CD4-positive, alpha-beta T cell treated with Interleukin-10 for 1 hour (primary cell): ENCODE measurements around the gene DCPS.
"Not testable (repeated sequence)": the region's sequence is repeated elsewhere in the genome, so short reads cannot be mapped to it uniquely, and the experiment has no call there.

ENCODE experiments used
- DNase-seq: peaks from one replicate; pipeline ENCODE4 v3.0.0-alpha.2; 2020

The DCPS gene, protein sequence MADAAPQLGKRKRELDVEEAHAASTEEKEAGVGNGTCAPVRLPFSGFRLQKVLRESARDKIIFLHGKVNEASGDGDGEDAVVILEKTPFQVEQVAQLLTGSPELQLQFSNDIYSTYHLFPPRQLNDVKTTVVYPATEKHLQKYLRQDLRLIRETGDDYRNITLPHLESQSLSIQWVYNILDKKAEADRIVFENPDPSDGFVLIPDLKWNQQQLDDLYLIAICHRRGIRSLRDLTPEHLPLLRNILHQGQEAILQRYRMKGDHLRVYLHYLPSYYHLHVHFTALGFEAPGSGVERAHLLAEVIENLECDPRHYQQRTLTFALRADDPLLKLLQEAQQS

DNA sequence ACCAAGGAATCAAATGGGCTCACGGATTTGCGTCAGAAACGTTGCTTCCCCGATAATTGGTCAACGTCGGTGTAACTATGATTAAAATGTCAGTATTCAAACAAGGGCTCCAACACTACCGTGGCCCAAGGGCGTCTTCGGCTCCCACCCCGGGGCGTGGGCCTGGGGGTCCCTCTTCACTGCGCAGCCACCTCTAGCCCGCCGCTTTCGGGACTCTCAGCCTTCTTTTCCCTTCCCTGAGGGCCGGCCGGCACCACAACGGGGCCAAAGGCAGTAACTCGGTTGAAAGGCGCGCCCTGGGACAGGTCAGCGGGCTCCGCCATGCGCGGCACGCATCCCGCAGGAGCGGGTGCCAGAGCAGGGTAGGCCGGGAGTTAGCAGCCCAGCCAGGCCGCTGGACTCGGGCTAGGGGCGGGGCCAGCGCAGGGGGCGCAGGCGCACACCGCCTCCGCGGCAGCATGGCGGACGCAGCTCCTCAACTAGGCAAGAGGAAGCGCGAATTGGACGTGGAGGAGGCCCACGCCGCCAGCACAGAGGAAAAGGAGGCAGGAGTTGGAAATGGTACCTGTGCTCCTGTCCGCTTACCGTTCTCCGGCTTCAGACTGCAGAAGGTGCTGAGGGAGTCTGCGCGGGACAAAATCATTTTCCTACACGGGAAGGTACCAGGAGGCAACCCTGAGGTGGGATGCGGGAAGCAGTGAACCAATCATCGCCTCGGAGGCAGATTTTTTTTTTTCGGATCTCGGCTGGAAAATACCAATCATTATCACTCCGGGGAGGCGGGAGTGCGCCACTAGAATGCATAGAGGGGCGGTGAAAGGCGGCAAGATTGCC, at the start of gene DCPS:
Gene DCPS, plus strand, starts transcription at position 438 of the 834 bp plus-strand sequence. Its CDS starts 21 bp downstream, at position 459.
- DNase-seq = peak; percentile 88

DNA sequence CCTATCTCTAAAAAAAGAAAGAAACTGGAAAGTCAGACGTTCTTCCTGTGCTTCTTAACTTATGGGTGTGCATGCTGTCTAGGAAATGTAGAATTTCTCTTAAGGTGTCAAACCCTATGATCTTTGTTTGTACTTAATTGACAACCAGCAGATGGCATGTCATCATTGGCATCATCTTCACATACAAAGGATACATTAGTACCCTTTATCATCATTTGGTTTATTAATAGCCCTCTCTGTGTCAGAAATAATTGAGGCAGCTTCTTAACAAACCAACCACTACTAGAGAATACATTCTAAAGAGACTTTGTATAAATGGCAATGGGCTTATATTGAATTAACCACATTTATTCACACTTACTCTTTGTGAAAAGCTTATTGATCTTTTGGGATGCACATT, 49.0 kb upstream of the DCPS start:
- DNase-seq = no peak

DNA sequence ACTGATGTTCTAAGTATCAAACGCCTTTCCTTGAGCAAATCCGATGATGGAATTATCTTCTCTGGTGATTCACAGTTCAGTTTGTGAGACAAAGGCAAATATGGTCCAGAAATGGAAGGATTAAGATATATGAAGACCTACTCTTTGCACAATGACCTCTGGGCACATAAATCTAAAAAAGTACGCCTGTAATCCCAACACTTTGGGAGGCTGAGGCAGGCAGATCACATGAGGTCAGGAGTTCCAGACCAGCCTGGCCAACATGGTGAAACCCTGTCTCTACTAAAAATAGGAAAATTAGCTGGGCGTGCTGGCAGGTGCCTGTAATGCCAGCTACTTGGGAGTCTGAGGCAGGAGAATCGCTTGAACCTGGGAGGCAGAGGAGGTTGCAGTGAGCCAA, 48.4 kb upstream of the DCPS start:
- DNase-seq = not testable (repeated sequence)

DNA sequence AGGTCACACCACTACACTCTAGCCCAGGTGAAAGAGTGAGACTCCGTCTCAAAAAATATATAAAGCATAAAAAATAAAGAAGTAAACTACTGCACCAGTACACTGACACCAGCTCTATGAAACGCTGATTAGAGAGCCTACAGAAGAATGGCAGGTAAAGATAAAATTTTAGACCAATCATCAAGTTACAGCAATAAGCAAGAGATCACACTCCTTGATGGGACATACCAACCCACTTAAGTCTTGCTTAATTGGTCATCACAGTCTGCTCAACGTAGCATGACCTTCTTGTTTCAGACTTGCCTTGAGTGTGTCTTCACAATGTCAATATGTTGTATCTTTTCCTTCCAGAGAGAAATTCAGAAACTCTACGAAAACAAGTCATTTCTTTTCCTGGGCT, 47.6 kb upstream of the DCPS start:
- no peak for DNase-seq

DNA sequence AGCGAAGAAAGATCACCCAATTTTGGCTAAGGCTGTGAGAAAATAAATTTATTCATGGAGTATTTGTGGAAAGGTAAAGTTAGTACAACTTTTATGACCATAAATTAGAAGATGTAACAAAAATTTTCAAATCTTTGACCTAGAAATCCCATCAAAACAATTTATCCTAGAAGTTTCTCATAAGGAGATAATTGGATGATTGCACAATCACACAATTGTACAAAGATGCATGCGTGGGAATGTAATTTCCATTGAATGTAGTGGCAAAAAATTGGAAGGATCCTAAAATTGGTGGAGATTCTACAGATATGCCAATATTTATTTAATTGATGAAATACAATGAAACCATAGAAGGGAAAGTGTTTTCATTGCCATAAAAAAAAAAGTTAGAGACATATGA, 46.7 kb upstream of the DCPS start:
- DNase-seq = no peak

DNA sequence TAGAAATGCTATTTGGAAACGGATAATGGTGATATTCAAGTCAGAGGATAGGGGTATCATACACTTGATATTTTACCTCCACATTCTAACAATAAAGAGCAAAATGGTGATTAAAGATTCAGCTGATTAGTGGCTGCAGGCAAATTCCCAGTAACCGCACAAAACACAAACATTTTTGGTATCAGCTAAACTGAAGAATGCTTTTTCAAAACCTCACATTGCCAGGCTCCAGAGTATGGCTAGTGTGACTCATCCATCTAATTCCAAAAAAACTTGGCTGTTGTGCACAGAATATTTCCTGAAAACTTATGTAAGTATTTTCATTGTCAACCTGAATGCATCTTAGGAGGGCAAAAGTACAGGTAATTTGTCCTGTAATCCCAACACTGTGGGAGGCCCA, 46.1 kb upstream of the DCPS start:
- no peak for DNase-seq

DNA sequence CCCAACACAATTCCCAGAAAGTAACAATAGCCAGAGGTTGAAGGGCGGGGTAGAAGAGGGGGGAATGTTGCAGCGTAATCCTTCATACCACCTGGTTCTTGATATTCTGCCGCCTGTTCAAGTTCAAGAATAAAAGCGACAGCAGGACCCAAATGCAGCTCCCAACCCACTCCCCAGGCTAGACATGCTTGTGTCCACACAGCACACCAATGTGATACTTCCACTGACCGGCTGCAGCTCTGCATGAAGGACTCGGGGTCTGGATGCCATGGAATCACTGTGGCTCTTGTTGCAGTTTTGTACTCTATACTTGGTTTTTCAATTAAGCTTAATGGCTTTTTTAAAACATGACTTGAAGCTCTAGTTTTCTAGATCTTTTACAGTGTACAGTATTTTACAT, 41.6 kb upstream of the DCPS start:
- no peak for DNase-seq

DNA sequence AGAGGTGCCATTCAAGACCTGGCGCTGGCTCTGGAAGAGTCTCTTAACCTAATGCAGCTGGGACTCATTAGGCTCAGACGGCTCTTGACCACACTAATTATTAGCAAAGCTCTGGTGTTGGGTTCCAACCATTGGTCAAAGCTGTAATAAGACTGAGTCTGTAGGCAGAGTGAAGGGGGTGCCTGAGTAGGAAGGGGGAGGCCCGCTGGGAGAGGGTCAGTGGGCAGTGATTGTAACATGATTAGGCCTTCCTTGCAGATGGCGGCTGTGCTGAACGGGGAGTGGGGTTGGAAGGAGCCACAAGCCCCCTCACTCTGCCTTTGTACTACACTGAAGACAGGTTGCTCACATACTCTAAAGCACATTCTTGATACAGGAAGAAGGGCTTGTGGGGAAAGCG, 40.4 kb upstream of the DCPS start:
- no peak for DNase-seq

DNA sequence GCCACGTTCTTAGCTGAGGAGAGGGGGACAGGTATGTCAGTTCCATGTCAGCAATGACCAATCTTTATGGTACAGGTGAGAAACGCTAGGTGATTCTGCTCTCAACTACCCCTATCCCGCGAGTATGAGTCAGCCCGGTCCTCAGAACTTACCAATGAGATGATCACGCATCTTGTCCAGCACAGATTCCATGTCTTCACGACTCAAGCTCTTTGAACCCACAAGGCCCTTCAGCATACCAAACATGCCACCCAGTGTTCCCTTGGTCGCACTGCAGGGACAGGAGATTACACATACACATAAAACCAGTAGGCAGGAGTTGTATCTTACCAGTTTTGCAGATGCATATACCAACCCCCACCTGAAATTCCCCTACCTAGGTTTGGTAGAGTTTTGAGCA, 38.0 kb upstream of the DCPS start:
- DNase-seq = no peak

DNA sequence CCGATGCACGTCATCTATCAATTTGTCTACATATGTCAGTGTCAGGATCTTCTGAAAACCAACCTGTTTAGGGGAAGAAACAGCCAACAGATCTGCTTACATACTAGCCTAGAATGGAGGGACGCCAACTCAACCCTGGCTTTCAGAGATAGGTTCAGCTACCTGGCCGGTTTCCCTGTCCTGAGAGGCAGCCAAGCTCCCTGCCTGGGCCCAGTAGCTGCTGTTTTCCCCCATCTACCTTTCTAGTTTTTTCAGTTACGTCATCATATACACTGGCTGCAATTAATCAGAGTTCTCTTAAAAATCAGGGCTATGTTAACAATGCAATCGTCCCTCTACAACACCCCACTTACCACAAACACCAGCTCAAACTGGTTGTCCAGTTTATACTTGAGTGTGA, 36.2 kb upstream of the DCPS start:
- no peak for DNase-seq

DNA sequence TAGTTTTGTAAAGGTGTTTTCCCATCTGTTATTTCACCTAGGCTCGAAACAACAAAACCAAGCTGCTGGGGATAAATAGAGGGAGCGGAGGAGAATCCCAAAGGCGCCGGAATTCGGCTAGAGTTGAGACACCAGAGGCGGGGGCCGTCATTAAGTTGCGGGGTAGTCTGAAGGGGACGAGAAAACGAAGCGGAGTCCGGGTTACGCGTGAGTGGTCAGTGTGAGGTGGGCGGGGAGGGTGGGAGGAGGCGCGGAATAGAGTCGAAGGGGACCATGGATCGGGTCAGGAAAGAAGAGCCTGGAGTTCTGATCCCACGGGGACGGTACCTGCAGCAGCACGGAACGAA, 35.5 kb upstream of the DCPS start:
- DNase-seq = no peak

DNA sequence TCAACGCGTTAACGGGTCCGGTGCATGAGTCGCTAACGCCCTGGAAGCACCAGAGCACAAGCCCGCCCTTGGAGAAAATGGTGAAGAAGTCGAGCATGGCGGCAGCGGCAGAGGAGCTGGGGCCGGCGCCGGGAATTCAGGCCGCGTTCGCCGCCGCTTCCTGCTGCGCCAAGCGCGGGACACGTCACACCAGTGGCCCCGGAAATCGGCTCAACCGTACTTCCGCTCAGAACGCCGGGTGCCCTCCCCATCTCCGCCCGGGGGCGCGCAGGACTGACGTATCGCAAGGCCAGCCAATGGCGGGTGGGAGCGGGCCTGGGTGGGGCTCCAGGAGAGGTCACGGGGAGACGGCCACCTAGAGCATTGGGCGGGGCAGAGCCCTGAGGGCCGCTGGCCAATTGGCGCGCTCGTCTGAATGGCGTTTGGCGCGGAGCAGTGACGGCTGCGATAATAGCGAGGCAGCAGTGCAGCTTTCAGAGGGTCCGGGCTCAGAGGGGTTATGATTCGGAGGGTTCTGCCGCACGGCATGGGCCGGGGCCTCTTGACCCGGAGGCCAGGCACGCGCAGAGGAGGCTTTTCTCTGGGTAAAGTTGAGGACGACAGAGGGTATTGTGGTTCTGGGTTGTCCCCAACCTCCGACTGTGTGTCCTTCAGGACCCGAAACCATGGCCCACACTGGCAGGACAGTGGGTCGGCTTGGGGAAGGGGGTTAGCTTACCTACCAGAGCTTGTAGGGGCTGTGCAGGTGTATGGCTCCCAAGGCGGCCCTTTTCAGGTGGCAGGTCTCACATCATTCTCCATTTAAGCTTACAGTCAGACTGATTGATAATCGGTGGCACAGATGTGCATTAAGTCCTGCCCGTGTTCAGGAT, 34.9 kb upstream of the DCPS start, which contains the start of the genes FOXRED1 and SRPRA:
Gene FOXRED1, plus strand, starts transcription at position 447 of the 872 bp plus-strand sequence. Its CDS starts 53 bp downstream, at position 500.
Gene SRPRA, minus strand, starts transcription at position 188 of the 872 bp plus-strand sequence. Its CDS starts 91 bp downstream, at position 97.
- DNase-seq = peak; percentile 100

DNA sequence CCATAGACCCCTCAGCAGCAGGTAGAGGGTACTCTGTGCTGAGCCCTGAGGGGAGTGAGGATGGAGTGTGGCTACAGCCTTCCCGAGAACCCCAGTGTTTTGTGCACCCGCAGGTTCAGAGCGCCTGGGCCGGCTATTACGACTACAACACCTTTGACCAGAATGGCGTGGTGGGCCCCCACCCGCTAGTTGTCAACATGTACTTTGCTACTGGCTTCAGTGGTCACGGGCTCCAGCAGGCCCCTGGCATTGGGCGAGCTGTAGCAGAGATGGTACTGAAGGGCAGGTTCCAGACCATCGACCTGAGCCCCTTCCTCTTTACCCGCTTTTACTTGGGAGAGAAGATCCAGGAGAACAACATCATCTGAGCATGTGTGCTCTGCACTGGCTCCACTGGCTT, 26.5 kb upstream of the DCPS start:
- DNase-seq = no peak

DNA sequence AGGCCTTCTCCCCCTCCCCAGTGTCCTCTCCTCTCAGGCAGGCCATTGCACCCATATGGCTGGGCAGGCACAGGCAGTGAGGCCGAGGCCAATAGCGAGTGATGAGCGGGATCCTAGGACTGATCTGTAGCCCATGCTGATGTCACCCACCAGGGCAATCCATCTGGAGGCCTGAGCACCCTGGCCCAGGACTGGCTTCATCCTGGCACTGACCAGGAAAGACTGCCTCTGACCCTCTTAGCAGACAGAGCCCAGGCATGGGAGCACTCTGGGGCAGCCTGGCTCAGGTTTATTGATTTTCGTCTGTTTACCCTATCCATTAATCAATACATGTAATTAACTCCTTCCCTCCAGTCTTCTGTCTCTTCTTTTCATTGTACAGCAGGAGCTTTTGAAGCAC, 26.1 kb upstream of the DCPS start:
- no peak for DNase-seq

DNA sequence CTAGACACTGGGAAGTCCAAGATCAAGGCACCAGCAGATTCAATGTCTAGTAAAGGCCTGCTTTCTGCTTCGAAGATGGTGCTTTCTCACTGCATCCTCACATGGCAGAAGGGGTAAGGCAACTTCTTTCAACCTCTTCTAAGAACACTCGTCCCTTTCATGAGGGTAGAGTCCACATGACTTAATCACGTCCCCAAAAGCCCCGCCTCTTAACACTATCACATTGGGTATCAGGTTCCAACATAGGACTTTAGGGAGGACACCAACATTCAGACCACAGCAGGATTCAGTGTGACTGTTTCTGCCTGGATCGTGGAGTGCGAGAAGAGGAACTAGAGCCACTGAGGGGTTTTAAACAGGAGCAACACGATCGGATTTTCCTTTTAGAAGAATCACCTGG, 24.7 kb upstream of the DCPS start:
- DNase-seq = no peak

DNA sequence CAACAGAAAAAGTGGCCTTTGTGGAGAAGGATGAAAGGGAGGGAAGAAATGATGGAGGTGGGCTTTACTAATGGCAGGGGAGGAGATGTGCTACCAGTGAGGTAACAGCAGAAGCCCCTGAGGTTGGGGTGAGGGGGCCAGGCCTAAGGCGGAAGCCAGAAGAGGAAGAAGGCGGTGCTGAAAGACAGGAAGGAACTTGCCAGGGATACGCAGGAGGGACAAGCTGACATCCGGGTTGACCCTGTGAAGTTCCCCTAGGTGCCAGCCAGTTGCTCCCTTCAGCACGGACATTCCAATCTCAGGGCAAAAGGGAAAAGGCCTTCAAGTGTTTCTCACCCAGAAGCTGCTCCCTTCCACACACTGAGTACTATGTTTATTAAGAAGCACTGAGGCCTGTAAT, 23.3 kb upstream of the DCPS start:
- no peak for DNase-seq

DNA sequence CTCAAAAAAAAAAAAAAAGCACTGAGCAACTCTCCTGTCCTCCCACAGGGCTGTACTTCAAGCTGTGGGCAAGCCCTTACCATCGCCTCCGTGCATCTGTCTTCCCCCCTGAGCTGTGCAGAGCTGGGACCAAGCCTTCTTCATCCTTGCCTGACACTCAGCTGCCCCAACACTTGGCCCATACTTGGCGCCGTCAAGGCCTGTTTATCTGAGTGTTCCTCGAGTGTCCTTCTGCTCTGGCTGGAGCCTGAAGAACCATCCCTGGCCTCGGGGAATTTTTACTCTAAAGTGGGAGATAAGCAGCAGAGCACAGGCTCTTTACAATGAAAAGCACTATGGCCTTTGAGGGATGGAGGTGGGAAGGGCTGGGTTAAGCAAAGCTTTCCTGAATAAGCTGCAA, 22.6 kb upstream of the DCPS start:
- no peak for DNase-seq

DNA sequence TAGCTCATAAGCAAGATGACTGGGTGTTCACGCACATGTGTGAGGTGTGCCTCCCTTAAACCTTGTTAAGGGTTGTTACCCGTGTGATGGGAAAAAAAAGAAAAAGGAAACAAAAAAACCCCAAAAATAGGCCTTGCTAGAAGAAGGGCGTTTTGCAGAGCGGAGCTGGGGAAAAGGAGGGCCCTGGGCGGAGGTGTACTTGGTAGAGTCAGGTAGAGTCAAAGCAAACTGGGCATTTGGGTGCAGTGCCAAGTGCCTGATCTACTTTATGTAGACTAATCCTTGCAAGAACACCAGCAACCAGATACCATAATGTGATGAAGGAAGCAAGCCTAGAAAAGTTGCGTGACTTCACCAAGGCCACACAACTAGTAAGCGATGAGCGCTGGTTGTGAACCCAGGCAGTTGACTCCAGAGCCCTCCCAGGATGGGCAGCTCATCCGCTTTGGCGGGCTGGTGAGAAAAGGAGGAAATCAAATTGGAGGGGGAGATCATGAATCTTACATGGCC, 22.1 kb upstream of the DCPS start:
- DNase-seq = no peak

DNA sequence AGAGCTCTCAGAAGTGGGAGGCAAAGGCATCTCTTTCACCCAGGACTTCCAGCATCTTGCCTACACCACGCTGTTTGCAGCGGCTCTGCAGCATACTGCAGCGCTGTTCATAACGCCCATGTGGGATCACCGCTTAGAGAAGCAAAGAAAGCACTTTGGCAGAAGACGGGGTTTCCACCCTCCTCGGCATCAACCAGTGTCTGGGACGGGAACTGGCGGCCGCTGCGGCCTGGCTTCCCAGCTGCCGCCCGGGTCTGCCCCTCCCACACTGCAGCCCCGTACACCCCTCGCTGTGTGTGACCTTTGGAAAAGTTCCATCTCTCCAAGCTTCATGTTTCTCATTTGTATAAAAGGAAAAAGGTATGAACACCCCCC, 21.5 kb upstream of the DCPS start:
- peak; percentile 36 for DNase-seq

DNA sequence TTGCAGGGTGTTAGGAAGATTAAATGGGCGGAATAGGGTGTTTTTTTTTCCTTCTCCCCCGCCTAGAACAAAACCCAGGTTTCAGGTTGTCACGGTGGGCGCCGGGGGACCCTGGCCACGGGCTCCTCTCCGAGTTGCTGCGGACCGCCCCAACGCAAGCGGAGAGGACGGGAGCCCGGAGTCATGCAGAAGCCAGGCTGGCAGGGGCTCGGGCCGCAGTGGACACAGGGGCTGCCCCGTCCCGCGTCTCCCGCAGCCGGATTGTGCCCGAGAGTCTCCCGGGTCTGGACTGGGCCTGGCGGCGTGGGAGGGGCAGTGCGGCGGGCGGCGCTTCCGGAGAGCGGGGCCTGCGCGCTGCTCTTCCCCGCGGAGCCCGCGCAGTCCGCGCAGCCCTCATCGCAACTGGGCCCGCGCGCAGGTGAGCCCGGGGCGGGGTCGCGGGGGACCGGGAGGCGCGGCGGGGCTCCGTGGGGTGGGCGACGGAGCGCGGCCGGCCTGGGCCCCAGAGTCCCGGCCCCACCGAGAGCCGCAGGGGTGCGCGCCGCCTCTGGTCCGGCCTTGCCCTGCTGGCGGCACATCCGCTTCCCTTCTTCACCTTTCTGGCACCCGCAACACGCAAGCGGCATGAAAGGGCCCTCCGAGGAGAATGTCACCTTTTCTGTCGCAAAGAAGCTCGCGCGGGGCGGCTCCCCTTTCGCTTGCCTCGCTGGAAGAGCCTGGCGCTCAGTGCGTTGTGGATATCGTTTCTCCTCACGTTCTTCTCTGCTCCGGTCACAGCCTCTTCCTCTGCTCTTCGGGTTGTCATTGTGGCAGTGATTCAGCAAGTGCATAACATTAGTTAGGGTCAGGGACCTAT, 20.9 kb upstream of the DCPS start, which contains the start of gene TIRAP:
Gene TIRAP, plus strand, starts transcription at position 358 of the 856 bp plus-strand sequence. CDS start 7,802 bp downstream, outside the sequence.
- peak; percentile 63 for DNase-seq

DNA sequence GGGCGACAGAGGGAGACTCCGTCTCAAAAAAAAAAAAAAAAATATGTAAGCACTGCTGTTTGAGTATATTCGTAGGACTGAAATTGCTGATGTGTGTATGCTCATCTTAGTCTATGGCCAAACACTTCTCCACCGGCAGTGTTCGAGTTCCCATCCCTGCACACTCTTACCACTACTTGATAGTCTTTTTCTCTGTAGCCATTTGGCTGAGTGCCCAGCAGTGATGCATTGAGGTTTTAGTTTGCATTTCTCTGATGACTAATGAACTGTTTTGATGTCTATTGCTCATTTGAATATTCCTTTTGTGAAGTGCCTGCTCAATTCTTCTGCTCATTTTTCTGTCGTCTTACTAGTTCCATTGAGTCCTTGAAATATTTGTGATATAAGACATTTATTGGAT, 19.0 kb upstream of the DCPS start:
- DNase-seq = peak; percentile 83

DNA sequence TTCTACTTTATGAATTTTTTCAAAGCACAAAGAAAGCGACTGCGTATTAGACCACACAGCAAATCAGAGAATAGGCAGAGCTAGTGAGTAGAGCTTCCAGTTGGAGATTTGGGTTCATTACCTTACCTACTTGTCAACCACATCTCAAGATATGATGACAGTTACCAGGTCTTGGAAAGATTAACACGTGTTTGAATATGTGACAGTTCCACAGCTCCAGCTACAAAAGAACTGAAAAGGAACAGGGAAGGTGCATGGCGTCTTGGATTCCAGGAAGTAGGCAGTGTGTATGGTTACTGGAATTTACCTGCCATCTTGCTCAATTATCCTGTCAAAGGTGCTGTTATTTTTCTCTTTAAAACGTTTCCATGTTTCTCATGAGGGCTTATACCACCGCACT, 15.6 kb upstream of the DCPS start:
- DNase-seq = no peak
